Sigmoid colon (tissue), 7 donors: Measurements from ENCODE around the gene POU5F1. TPM values are rescaled to one million over a fixed set of nuclear protein-coding genes. Genes with fewer than 3 reads are reported as not detected.

Experiments used
- DNase-seq: peaks from one replicate; pipeline ENCODE4 v3.0.0-alpha.2; 2019
- H3K27ac ChIP-seq, 4 donors: fragments of 200-600 bp; sonication (generic); one replicate each; pipeline ENCODE4 v1.5.1; 2016 to 2019; ENCODE audit warnings: mild to moderate bottlenecking in 1 of 4
- H3K27me3 ChIP-seq, 3 donors: fragments of 200-600 bp; sonication (generic); one replicate each; pipeline ENCODE4 v1.5.1; 2019; ENCODE audit warnings: mild to moderate bottlenecking in 1 of 3
- H3K36me3 ChIP-seq, 4 donors: fragments of 200-600 bp; sonication (generic); one replicate each; pipeline ENCODE4 v1.5.1; 2016 to 2019
- H3K4me1 ChIP-seq, 4 donors: fragments of 200-600 bp; sonication (generic); one replicate each; pipeline ENCODE4 v1.5.1; 2017 to 2019
- H3K4me3 ChIP-seq, 4 donors: fragments of 200-600 bp; sonication (generic); one replicate each; pipeline ENCODE4 v1.5.1; 2017 to 2019; ENCODE audit warnings: mild to moderate bottlenecking in 2 of 4, moderate library complexity in 1 of 4
- H3K9me3 ChIP-seq, 4 donors: fragments of 200-600 bp in 3 of 4; sonication (generic) in 3 of 4; one replicate each; pipeline versions ENCODE4 v1.5.1 to v1.6.1; 2013 to 2019
- CTCF ChIP-seq, 4 experiments: fragments of 450-650 bp in 3 of 4; fragments of 200-600 bp in 1 of 4; IDR thresholded peaks; one replicate each; pipeline ENCODE4 v1.5.1; 2016 to 2019; ENCODE audit warnings: antibody characterized with exemption in 4 of 4, mild to moderate bottlenecking in 3 of 4, moderate library complexity in 2 of 4
- EP300 ChIP-seq, 4 donors: sonication (generic); formaldehyde crosslinking; IDR thresholded peaks; one replicate each; pipeline ENCODE4 v1.6.1; 2017; ENCODE audit warnings: antibody characterized with exemption in 4 of 4
- POLR2A ChIP-seq, 2 donors: fragments of 450-650 bp; IDR thresholded peaks; one replicate each; pipeline ENCODE4 v1.6.1; 2016; ENCODE audit warnings: antibody characterized with exemption in 2 of 2, mild to moderate bottlenecking in 2 of 2, moderate library complexity in 2 of 2
- POLR2AphosphoS5 ChIP-seq, 4 donors: sonication (generic); formaldehyde crosslinking; IDR thresholded peaks; one replicate each; pipeline ENCODE4 v1.6.1; 2017; ENCODE audit warnings: antibody characterized with exemption in 4 of 4
- WGBS, 2 donors: extraction: QIAGEN DNeasy Blood & Tissue Kit; methylation state at CpG; one replicate each; pipeline ENCODE4 v1.1.7; 2013; 5-methylcytosine and 5-hydroxymethylcytosine counted together
- intact Hi-C: fragments of 100-400 bp; cut with DNase I; formaldehyde crosslinking; loops from one replicate; pipeline ENCODE4 v1.15.1; 2023
- polyA plus RNA-seq, 3 donors: library from polyadenylated mRNA; stranded (reverse); fragments of 200-250 nt; gene quantifications; one replicate each; pipeline ENCODE4 v1.2.3, GENCODE V29; 2013
- total RNA-seq, 4 donors: library from RNA; depleted of rRNA; stranded (reverse); fragments of >200 nt; gene quantifications; one replicate each; pipeline ENCODE4 v1.1.0, GENCODE V29; 2016
- donor health status: healthy with polysubstance abuse.
- donor health status: Bipolar disorder and iron deficiency.
- donor health status: healthy.

Gene POU5F1
- total and polyA plus RNA-seq, 7 donors, result 0.16 to 9.8 (median 0.94) TPM; not detected in 3

GRCh38 chr6:31129130-31129529 lies 41.4 kb downstream of the POU5F1 start:
- WGBS, 2 donors, result 38 to 73% methylated on average over 4 of the region's 4 CpGs
- no peak for TF ChIP-seq POLR2AphosphoS5 (IDR thresholded peaks at IDR 0.05)
- H3K9me3 ChIP-seq, result no peaks in the 10 kb centered on the region
- peaks cover 0 to 14% (median 3%) of the 10 kb centered on the region in 4 donors for H3K4me1 ChIP-seq
- H3K27me3 ChIP-seq, result no peaks in the 10 kb centered on the region
- no peak overlapping the region for H3K4me3 ChIP-seq
- DNase-seq, result no peak
- H3K36me3 ChIP-seq, result no peaks in the 10 kb centered on the region
- no peak overlapping the region for H3K27ac ChIP-seq
- intact Hi-C loops, result no loop called here

DNA sequence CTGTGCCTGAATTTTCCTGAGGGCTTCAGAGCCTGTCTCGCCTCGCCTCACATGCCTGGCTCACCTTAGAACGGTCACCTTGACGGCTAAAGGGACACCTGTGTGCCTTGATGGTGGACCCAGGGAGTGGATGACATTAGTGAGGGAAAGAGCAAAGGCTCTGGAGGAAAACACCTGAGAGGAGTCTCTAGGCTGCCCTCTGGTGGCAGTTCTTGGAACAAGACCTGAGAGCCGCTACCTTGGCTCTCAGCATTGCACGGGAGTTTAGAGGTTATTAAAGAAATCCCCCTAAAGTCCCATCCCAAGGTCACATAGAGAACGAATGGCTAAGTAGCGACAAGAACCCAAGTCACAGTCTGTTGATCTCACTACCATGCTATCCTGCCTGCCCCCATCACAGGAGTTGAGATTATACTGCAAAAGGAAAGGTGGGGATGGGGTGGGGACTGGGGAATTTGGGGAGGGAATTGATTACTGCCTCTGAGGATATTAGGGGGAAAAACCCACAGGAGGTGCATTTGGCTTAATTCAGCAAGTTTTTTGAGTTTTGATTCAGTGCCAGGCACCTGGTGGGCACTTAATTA lies 42.3 kb downstream of the POU5F1 start:
- no peak for TF ChIP-seq POLR2A (IDR thresholded peaks at IDR 0.05)
- TF ChIP-seq CTCF (IDR thresholded peaks at IDR 0.05), result peak; percentile 45 to 92 (median 74)
- no peak for TF ChIP-seq POLR2AphosphoS5 (IDR thresholded peaks at IDR 0.05)
- H3K4me3 ChIP-seq, result no peak overlapping the region
- H3K4me1 ChIP-seq, result peaks cover 0 to 17% (median 7%) of the 10 kb centered on the region in 4 donors
- no peak overlapping the region for H3K27ac ChIP-seq
- H3K9me3 ChIP-seq, result no peaks in the 10 kb centered on the region
- 3 to 10% methylated on average over 8 of the region's 8 CpGs for WGBS, 2 donors
- H3K36me3 ChIP-seq, result no peaks in the 10 kb centered on the region
- no peaks in the 10 kb centered on the region for H3K27me3 ChIP-seq
- DNase-seq, result no peak
- intact Hi-C loops, result no loop called here

DNA sequence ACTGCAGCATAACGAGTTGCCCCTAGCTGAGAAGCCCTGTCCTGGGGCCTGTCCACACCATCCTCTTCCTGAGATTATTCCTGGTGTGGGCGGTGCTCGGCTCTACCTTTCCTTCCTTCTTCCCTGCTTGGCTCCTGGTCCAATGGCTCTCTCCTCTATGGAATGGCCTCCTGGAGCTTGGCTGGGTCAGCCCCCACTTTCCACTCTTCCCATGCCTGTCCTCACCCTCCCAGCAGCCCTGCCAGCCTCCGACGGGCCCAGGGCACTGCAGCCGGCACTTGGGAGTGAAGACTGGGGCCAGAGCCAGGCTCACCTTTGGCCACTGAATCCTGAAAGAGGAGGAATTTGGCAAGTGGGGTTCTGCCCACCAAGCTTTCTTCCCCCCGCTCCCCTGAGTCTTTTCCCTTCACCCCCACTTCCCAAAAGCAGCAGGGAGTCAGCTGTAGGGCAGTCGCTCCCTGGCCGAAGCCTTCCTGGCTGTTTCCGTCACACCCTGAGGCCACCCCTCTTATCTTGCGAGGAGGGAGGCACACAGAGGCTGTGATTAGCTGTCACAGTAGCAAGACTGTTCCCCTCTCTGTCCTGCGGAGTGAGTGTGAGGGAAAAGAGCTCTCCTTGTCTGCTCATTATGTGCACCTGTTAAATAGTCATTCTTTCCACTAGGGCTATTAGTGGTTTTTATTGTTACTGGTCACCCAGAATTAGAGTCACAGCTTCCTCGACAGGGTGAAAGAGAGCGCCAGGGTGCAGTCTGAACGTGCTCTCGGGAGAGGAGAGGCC lies 43.9 kb downstream of the POU5F1 start:
- TF ChIP-seq POLR2AphosphoS5 (IDR thresholded peaks at IDR 0.05) (no peak), EP300 (IDR thresholded peaks at IDR 0.05) (no peak), CTCF (IDR thresholded peaks at IDR 0.05) (no peak), POLR2A (IDR thresholded peaks at IDR 0.05) (no peak)
- WGBS, 2 donors, result 57 to 66% methylated on average over 16 of the region's 16 CpGs
- no peak for DNase-seq
- intact Hi-C loops, result no loop called here
- Histone ChIP-seq H3K4me1 (peaks cover 0 to 29% (median 22%) of the 10 kb centered on the region in 4 donors), H3K27ac (no peak overlapping the region), H3K4me3 (no peak overlapping the region), H3K27me3 (no peaks in the 10 kb centered on the region), H3K9me3 (no peaks in the 10 kb centered on the region), H3K36me3 (no peaks in the 10 kb centered on the region)

GRCh38 chr6:31125586-31126363 lies 44.7 kb downstream of the POU5F1 start:
- Histone ChIP-seq H3K36me3 (no peaks in the 10 kb centered on the region), H3K27me3 (no peaks in the 10 kb centered on the region), H3K4me1 (peaks cover 0 to 29% (median 22%) of the 10 kb centered on the region in 4 donors), H3K27ac (no peak overlapping the region), H3K9me3 (no peaks in the 10 kb centered on the region), H3K4me3 (no peak overlapping the region)
- intact Hi-C loops, result no loop called here
- DNase-seq, result no peak
- no peak for TF ChIP-seq CTCF (IDR thresholded peaks at IDR 0.05)
- TF ChIP-seq POLR2A (IDR thresholded peaks at IDR 0.05), result no peak
- TF ChIP-seq POLR2AphosphoS5 (IDR thresholded peaks at IDR 0.05), result no peak
- no peak for TF ChIP-seq EP300 (IDR thresholded peaks at IDR 0.05)
- 72 to 76% methylated on average over 12 of the region's 12 CpGs for WGBS, 2 donors

GRCh38 chr6:31125162-31125561 lies 45.3 kb downstream of the POU5F1 start:
- no peaks in the 10 kb centered on the region for H3K9me3 ChIP-seq
- intact Hi-C loops, result no loop called here
- no peak overlapping the region for H3K4me3 ChIP-seq
- DNase-seq, result peak; percentile 82
- WGBS, 2 donors, result 58 to 62% methylated on average over 8 of the region's 8 CpGs
- no peaks in the 10 kb centered on the region for H3K36me3 ChIP-seq
- peaks cover 0 to 29% (median 22%) of the 10 kb centered on the region in 4 donors for H3K4me1 ChIP-seq
- TF ChIP-seq POLR2A (IDR thresholded peaks at IDR 0.05) (no peak), EP300 (IDR thresholded peaks at IDR 0.05) (no peak), CTCF (IDR thresholded peaks at IDR 0.05) (no peak), POLR2AphosphoS5 (IDR thresholded peaks at IDR 0.05) (no peak)
- no peaks in the 10 kb centered on the region for H3K27me3 ChIP-seq
- H3K27ac ChIP-seq, result no peak overlapping the region
